K562 (cell line): ENCODE data around the gene CXCR3. TPM values are rescaled to one million over a fixed set of nuclear protein-coding genes. Genes with fewer than 3 reads are reported as not detected.

ENCODE experiments used
- ATAC-seq: fragments of 200-7000 bp; cut with Tn5 transposase; 3 replicates; pipeline ENCODE4 v1.9.1; 2020; ENCODE audit warnings: moderate library complexity
- BruUV-seq: library from RNA; stranded (reverse); fragments of 400-500 nt; replicated peaks from 2 replicates; lab custom pipeline; 2021; lab: Mats Ljungman, UMichigan
- CTCF ChIA-PET: fragments of 300-600 bp; formaldehyde crosslinking; extraction: SDS; loops from one replicate; lab custom pipeline; 2021; ENCODE audit warnings: low intra/inter-chr PET ratio; lab: Yijun Ruan, JAX
- POLR2A ChIA-PET: fragments of 300-600, 350-650 bp; sonication (Branson Sonifier 250); formaldehyde crosslinking; extraction: SDS; loops from one replicate; lab custom pipeline; 2021; ENCODE audit warnings: antibody characterized with exemption, inconsistent platforms; lab: Yijun Ruan, JAX
- DNase-seq, 4 experiments: peaks; one replicate each; pipeline versions ENCODE4 v3.0.0 to v3.0.0-alpha.2; 2011 to 2018; ENCODE audit warnings: low spot score in 3 of 4, mixed read lengths in 3 of 4; ENCODE audit errors: extremely low read depth in 1 of 4
- FAIRE-seq: peaks from 2 replicates; lab custom pipeline; 2011; peaks lifted over from hg19 to GRCh38; lab: Jason Lieb, UNC
- H2AFZ ChIP-seq: 2 replicates; pipeline ENCODE4 v1.6.0; 2011; ENCODE audit warnings: low read depth, low read length, control low read depth, inconsistent platforms
- H3K27ac ChIP-seq: fragments of 200-600 bp; 3 replicates; pipeline ENCODE4 v1.8.0; 2011; ENCODE audit warnings: low read depth, mild to moderate bottlenecking, control low read depth, inconsistent platforms, low read length, moderate library complexity, mixed read lengths; ENCODE audit errors: extremely low read depth
- H3K27me3 ChIP-seq, 2 experiments: fragments of 300-600 bp in 1 of 2; 2 replicates in 1 of 2; 3 replicates in 1 of 2; pipeline versions ENCODE4 v1.6.0 to v1.8.0; 2011; ENCODE audit warnings: inconsistent platforms in 2 of 2, low read length in 2 of 2, mild to moderate bottlenecking in 1 of 2, mixed read lengths in 1 of 2, moderate library complexity in 1 of 2; ENCODE audit not compliant: control insufficient read depth in 2 of 2, insufficient read depth in 2 of 2
- H3K36me3 ChIP-seq: fragments of 300-600 bp; 3 replicates; pipeline ENCODE4 v1.8.0; 2011; ENCODE audit warnings: mild to moderate bottlenecking, low read length, inconsistent platforms; ENCODE audit not compliant: control insufficient read depth, insufficient read depth
- H3K4me1 ChIP-seq, 2 experiments: fragments of 200-600 bp in 1 of 2; replicated peaks in 1 of 2; 2 replicates in 1 of 2; 3 replicates in 1 of 2; pipeline versions ENCODE4 v1.5.1 to v1.8.0; 2011; ENCODE audit warnings: inconsistent platforms in 2 of 2, low read length in 2 of 2, mild to moderate bottlenecking in 1 of 2, mixed read lengths in 1 of 2, moderate library complexity in 1 of 2; ENCODE audit not compliant: control insufficient read depth in 2 of 2, insufficient read depth in 2 of 2
- H3K4me2 ChIP-seq: 2 replicates; pipeline ENCODE4 v1.6.1; 2011; ENCODE audit warnings: low read length, control low read depth, inconsistent platforms, mixed read lengths; ENCODE audit not compliant: insufficient read depth
- H3K4me3 ChIP-seq: fragments of 200-600 bp; sonication (generic), shearing (Covaris generic); 2 replicates; pipeline ENCODE4 v1.5.1; 2016; ENCODE audit warnings: control low read depth, inconsistent platforms
- H3K79me2 ChIP-seq: fragments of 200-600 bp; 3 replicates; pipeline ENCODE4 v1.8.0; 2011; ENCODE audit warnings: low read length, inconsistent platforms; ENCODE audit not compliant: control insufficient read depth, insufficient read depth
- H3K9ac ChIP-seq, 2 experiments: 2 replicates each; pipeline versions ENCODE4 v1.6.0 to v1.6.1; 2011; ENCODE audit warnings: low read depth in 2 of 2, low read length in 2 of 2, control low read depth in 1 of 2, inconsistent platforms in 1 of 2, mild to moderate bottlenecking in 1 of 2, mixed read lengths in 1 of 2; ENCODE audit not compliant: insufficient read depth in 1 of 2
- H3K9me1 ChIP-seq: one replicate; pipeline ENCODE4 v1.6.0; 2011; ENCODE audit warnings: inconsistent platforms, mild to moderate bottlenecking, low read length, moderate library complexity; ENCODE audit not compliant: control insufficient read depth, insufficient read depth
- H3K9me3 ChIP-seq: replicated peaks from 2 replicates; pipeline ENCODE4 v1.5.1; 2011; ENCODE audit warnings: low read depth, low read length, inconsistent platforms; ENCODE audit not compliant: control insufficient read depth, insufficient read depth
- H4K20me1 ChIP-seq: replicated peaks from 2 replicates; pipeline ENCODE4 v1.6.1; 2011; ENCODE audit warnings: low read length, inconsistent platforms, mixed read lengths; ENCODE audit not compliant: control insufficient read depth, insufficient read depth
- ELF2 ChIP-seq: fragments of 250-450 bp; sonication (Bioruptor Pico); IDR thresholded peaks from 2 replicates; pipeline ENCODE4 v1.5.0; 2021; ENCODE audit warnings: mild to moderate bottlenecking
- ETV5 ChIP-seq: sonication (generic); formaldehyde crosslinking; IDR thresholded peaks from 2 replicates; pipeline ENCODE4 v1.4.0; 2020; ENCODE audit warnings: low read depth, mild to moderate bottlenecking, missing genetic modification reagents
- HINFP ChIP-seq: fragments of 450-650 bp; conservative IDR thresholded peaks from 2 replicates; pipeline ENCODE4 v1.6.1; 2016; ENCODE audit warnings: missing genetic modification characterization, low read depth, mild to moderate bottlenecking, control low read depth, missing compliant biosample characterization
- HIVEP1 ChIP-seq: fragments of 250-450 bp; sonication (Bioruptor Pico); IDR thresholded peaks from 2 replicates; pipeline ENCODE4 v1.4.0; 2020; ENCODE audit warnings: mild to moderate bottlenecking
- MCM2 ChIP-seq: fragments of 450-650 bp; IDR thresholded peaks from 2 replicates; pipeline ENCODE4 v1.6.1; 2017; ENCODE audit warnings: low read depth, mild to moderate bottlenecking
- RAD21 ChIP-seq, 2 experiments: fragments of 250-450 bp in 1 of 2; fragments of 450-650 bp in 1 of 2; sonication (Bioruptor Pico) in 1 of 2; formaldehyde crosslinking in 1 of 2; IDR thresholded peaks in 1 of 2; conservative IDR thresholded peaks in 1 of 2; 2 replicates each; pipeline versions ENCODE4 v1.4.0 to v1.8.0; 2020 to 2022; ENCODE audit warnings: mild to moderate bottlenecking in 2 of 2, moderate library complexity in 1 of 2
- REST ChIP-seq, 2 experiments: fragments of 450-650 bp; formaldehyde crosslinking in 1 of 2; IDR thresholded peaks; 2 replicates each; pipeline versions ENCODE4 v1.4.0 to v1.6.1; 2014 to 2020; ENCODE audit warnings: mild to moderate bottlenecking in 2 of 2, borderline replicate concordance in 1 of 2, low read depth in 1 of 2
- TBP ChIP-seq: optimal IDR thresholded peaks from 2 replicates; pipeline ENCODE3; 2011; ENCODE audit warnings: low read depth, low read length, improper control_type of control experiment
- ZNF384 ChIP-seq: IDR thresholded peaks from 2 replicates; pipeline ENCODE4 v1.6.1; 2012; ENCODE audit warnings: low read depth, low read length, improper control_type of control experiment
- WGBS: fragments of 100-300 bp; shearing (Covaris generic); methylation state at CpG from one replicate; pipeline ENCODE4 v1.1.6; 2016; ENCODE audit warnings: low coverage, mixed read lengths; ENCODE audit not compliant: insufficient coverage; ENCODE audit errors: missing lambda C conversion rate; 5-methylcytosine and 5-hydroxymethylcytosine counted together
- in situ Hi-C: fragments of 300-500 bp; cut with MboI; formaldehyde crosslinking; loops from 4 replicates; pipeline ENCODE4 v1.15.0; 2018; ENCODE audit warnings: inconsistent platforms, mixed read lengths
- intact Hi-C: fragments of 100-400 bp; cut with micrococcal nuclease; formaldehyde crosslinking; loops from 2 replicates; pipeline ENCODE4 v1.14.2; 2022
- polyA plus RNA-seq, 8 experiments: library from polyadenylated mRNA; depleted of rRNA in 4 of 8; stranded (reverse) in 5 of 8; unstranded in 3 of 8; fragments of >200 nt; fragmentation: Nextera tagmentation in 2 of 8; fragmentation: Illumina TruSeq in 1 of 8; extraction: Ambion mirVana in 2 of 8; extraction: Trizol in 1 of 8; gene quantifications; 2 replicates each; pipeline versions ENCODE4 v1.2.1 to v1.2.3, GENCODE V29; 2011 to 2014; ENCODE audit warnings: inconsistent platforms in 1 of 8, missing spikeins in 1 of 8
- total RNA-seq, 7 experiments: library from RNA; depleted of rRNA in 6 of 7; stranded (reverse); fragments of >200 nt in 6 of 7; fragmentation: Illumina TruSeq in 2 of 7; extraction: Trizol in 2 of 7; gene quantifications; 2 replicates each; pipeline versions ENCODE4 v1.2.1 to v1.2.3, GENCODE V29; 2011 to 2021; ENCODE audit warnings: low replicate concordance in 1 of 7

Gene CXCR3
- total and polyA plus RNA-seq, 9 of the 15 experiments (the other 6 are each of a cell fraction or from before 2014, with no cell fraction given) = not detected

- TF ChIP-seq ZNF384 = peak; percentile 36; the same call in 1 of the 2 replicates
- TF ChIP-seq RAD21 (CRISPR knock-in tag; conservative IDR thresholded peaks at IDR 0.05 in 1 of 2, IDR thresholded peaks at IDR 0.05 in 1 of 2) = peak; percentile 25 to 64
- no peak for TF ChIP-seq HIVEP1 (CRISPR knock-in tag)
These were observed 34.1 kb upstream of the CXCR3 start (continued) for GRCh38 chrX:71652405-71652804.

- FAIRE-seq (no peak), ATAC-seq (peak; percentile 95), DNase-seq (peak in 1 of 4 experiments; percentile 31)
- Histone ChIP-seq H3K4me1 (no peaks in the 10 kb centered on the region), H3K9ac (no peak overlapping the region), H3K4me3 (no peak overlapping the region), H4K20me1 (no peaks in the 10 kb centered on the region), H3K9me3 (no peaks in the 10 kb centered on the region), H3K9me1 (no peaks in the 10 kb centered on the region), H3K79me2 (no peaks in the 10 kb centered on the region), H3K27me3 (no peaks in the 10 kb centered on the region), H3K36me3 (no peaks in the 10 kb centered on the region), H3K27ac (no peak overlapping the region), H2AFZ (no peak overlapping the region), H3K4me2 (no peak overlapping the region)
- intact Hi-C loops = loop anchor here (5.0 kb wide), 3 partner anchors 78 to 468 kb away; no protein-coding TSS in a partner anchor
- 16% methylated on average over 4 of the region's 4 CpGs for WGBS
- POLR2A ChIA-PET = interaction anchor here (0.7 kb wide), 1 partner anchor 209 kb away, joined by 3 read pairs; no protein-coding TSS in a partner anchor
- in situ Hi-C loops = loop anchor here (25.0 kb wide), 1 partner anchor 212 kb away; no protein-coding TSS in a partner anchor
- BruUV-seq = no TSS peak
- CTCF ChIA-PET = interaction anchor here (0.5 to 1.0 kb wide), 3 partner anchors 652 to 772 kb away, joined by 3 to 5 read pairs (median 3); no protein-coding TSS in a partner anchor
- TF ChIP-seq ETV5 = no peak
- peak; percentile 21; the same call in 1 of the 2 replicates for TF ChIP-seq REST (IDR thresholded peaks at IDR 0.05; ENCODE audit: borderline replicate concordance)
- TF ChIP-seq REST (CRISPR knock-in tag; IDR thresholded peaks at IDR 0.05; ENCODE audit: low read depth) = no peak
- TF ChIP-seq MCM2 = no peak
- peak in 1 of 2 experiments; percentile 64; a peak in 2 of 4 replicates for TF ChIP-seq RAD21 (CRISPR knock-in tag; conservative IDR thresholded peaks at IDR 0.05 in 1 of 2, IDR thresholded peaks at IDR 0.05 in 1 of 2)
- TF ChIP-seq HINFP (tag) = no peak
- no peak for TF ChIP-seq ELF2 (CRISPR knock-in tag)
- no peak for TF ChIP-seq TBP
These were observed 32.1 kb upstream of the CXCR3 start for GRCh38 chrX:71650333-71650969.
